Duodenal mucosa (tissue), 2 donors: ENCODE data around the gene IGDCC3.
"Not testable (repeated sequence)": the region's sequence is repeated elsewhere in the genome, so short reads cannot be mapped to it uniquely, and the experiment has no call there.

ENCODE experiments used
- H3K27ac ChIP-seq: one replicate; pipeline ENCODE4 v1.7.0; 2013; ENCODE audit warnings: low read depth, low read length
- H3K27me3 ChIP-seq, 2 donors: one replicate each; pipeline ENCODE4 v1.7.0; 2013; ENCODE audit warnings: low read length in 2 of 2, control low read depth in 1 of 2; ENCODE audit not compliant: insufficient read depth in 2 of 2, control insufficient read depth in 1 of 2
- H3K36me3 ChIP-seq, 2 donors: one replicate each; pipeline ENCODE4 v1.7.0; 2013; ENCODE audit warnings: low read length in 2 of 2, control low read depth in 1 of 2; ENCODE audit not compliant: insufficient read depth in 2 of 2, control insufficient read depth in 1 of 2
- H3K4me1 ChIP-seq, 2 donors: one replicate each; pipeline ENCODE4 v1.7.0; 2013; ENCODE audit warnings: low read length in 2 of 2, control low read depth in 1 of 2; ENCODE audit not compliant: insufficient read depth in 2 of 2, control insufficient read depth in 1 of 2
- H3K4me3 ChIP-seq, 2 donors: one replicate each; pipeline ENCODE4 v1.7.0; 2013; ENCODE audit warnings: low read length in 2 of 2, low read depth in 1 of 2
- H3K9ac ChIP-seq, 2 donors: one replicate each; pipeline ENCODE4 v1.7.0; 2013; ENCODE audit warnings: low read length in 2 of 2, low read depth in 1 of 2
- H3K9me3 ChIP-seq, 2 donors: one replicate each; pipeline ENCODE4 v1.7.0; 2013; ENCODE audit warnings: low read length in 2 of 2, control low read depth in 1 of 2; ENCODE audit not compliant: control insufficient read depth in 1 of 2

IGDCC3 gene

DNA sequence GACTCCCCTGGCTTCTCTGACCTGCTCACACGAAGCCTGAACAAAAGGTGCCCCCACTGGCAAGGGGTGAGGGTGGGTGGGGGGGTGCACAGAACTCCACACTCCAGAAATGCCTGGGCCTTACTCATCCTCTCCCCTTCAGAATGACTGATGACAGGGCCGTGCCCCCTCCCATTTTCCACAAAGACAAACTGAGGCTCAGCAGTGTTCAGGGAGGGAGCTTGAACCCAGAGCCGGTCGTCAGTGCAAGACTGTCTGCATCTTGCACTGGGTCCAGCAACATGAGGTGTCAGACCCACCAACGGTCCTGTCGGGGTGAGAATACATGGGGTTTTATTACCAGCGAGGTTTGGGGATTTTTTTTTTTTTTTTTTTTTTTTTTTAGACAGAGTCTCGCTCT, 15.3 kb downstream of the IGDCC3 start:
- H3K4me3 ChIP-seq: no peak overlapping the region
- H3K9ac ChIP-seq: no peak overlapping the region
- H3K9me3 ChIP-seq: no peaks in the 10 kb centered on the region
- no peaks in the 10 kb centered on the region for H3K36me3 ChIP-seq
- no peaks in the 10 kb centered on the region for H3K4me1 ChIP-seq
- H3K27me3 ChIP-seq: peaks cover under 1 to 4% of the 10 kb centered on the region in 2 donors
- H3K27ac ChIP-seq: no peak overlapping the region

- H3K4me3 ChIP-seq: no peak overlapping the region
- no peaks in the 10 kb centered on the region for H3K9me3 ChIP-seq
- no peaks in the 10 kb centered on the region for H3K4me1 ChIP-seq
- no peaks in the 10 kb centered on the region for H3K36me3 ChIP-seq
- H3K27ac ChIP-seq: no peak overlapping the region
- peaks cover 6 to 9% of the 10 kb centered on the region in 2 donors for H3K27me3 ChIP-seq
- no peak overlapping the region for H3K9ac ChIP-seq
These were observed 15.9 kb downstream of the IGDCC3 start for GRCh38 chr15:65361708-65362459.

DNA sequence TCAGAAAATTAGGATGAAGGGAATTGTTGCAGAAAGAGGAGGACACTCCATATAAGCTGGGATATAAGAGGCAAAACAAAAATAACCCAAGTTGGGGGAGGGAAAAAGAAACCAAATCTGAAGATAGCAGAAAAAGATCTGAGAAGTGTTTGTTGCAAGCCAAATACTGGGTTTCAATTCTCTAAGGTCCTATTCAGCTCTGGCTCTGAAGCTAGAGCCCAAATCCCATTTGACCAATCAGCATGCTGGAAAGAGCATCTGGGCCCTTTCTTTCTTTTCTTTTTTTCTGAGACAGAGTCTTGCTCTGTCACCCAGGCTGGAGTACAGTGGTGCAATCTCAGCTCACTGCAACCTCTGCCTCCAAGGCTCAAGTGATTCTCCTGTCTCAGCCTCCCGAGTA, 17.3 kb downstream of the IGDCC3 start:
- Histone ChIP-seq H3K27ac (no peak overlapping the region), H3K36me3 (no peaks in the 10 kb centered on the region), H3K4me1 (peaks cover 6 to 7% of the 10 kb centered on the region in 2 donors), H3K9me3 (no peaks in the 10 kb centered on the region), H3K9ac (no peak overlapping the region), H3K4me3 (no peak overlapping the region), H3K27me3 (peaks cover 15 to 18% of the 10 kb centered on the region in 2 donors)

- Histone ChIP-seq H3K27ac (no peak overlapping the region), H3K4me1 (peaks cover 6 to 7% of the 10 kb centered on the region in 2 donors), H3K4me3 (peak overlapping the region; percentile 58 to 60), H3K9me3 (no peaks in the 10 kb centered on the region), H3K36me3 (no peaks in the 10 kb centered on the region), H3K27me3 (peaks cover 27 to 30% of the 10 kb centered on the region in 2 donors), H3K9ac (no peak overlapping the region)
These were observed 21.8 kb downstream of the IGDCC3 start for GRCh38 chr15:65355988-65356353.

DNA sequence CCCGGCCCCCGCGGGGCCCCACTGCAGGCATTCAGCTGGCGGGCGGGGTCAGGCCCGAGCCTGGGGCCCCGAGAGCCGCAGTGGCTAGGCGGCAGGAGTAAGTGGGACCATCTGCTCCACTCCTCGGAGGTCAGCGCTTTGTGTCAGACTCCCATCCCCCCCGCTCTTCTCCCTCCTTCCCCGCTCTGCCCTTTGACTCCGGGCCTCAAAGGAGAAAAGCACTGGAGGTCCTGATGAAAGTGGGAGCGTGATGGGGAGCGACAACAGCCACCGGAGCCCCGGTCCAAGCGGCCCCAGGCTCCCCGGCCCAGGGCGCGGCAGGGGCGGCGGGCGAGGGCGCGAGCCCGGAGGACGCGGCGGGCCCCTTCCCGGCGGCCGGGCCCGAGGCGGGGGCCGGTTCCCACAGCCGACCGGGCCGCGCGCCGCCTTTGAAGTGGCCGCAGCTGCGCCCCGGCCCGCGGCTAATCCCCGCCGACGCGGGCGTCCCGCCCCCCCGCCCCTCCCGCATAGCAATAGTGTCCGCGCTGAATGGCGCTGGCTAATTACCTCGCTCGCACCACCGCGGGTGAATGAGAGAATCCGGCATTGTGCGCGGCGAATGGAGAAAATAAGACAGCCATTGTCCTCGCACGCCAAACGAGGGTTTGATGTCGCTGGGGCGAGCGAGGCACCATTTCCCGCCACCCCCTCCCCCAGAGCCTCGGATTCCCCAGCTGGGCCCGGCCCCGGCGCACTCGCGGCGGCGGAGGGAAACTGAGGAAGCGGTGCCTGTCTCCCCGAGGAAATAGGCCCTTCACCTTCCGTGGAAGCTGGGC, 22.4 kb downstream of the IGDCC3 start:
- Histone ChIP-seq H3K9me3 (no peaks in the 10 kb centered on the region), H3K36me3 (no peaks in the 10 kb centered on the region), H3K9ac (no peak overlapping the region), H3K4me1 (peaks cover 6 to 7% of the 10 kb centered on the region in 2 donors), H3K27ac (no peak overlapping the region), H3K4me3 (peak overlapping the region; percentile 58 to 60), H3K27me3 (peaks cover 27 to 30% of the 10 kb centered on the region in 2 donors)

DNA sequence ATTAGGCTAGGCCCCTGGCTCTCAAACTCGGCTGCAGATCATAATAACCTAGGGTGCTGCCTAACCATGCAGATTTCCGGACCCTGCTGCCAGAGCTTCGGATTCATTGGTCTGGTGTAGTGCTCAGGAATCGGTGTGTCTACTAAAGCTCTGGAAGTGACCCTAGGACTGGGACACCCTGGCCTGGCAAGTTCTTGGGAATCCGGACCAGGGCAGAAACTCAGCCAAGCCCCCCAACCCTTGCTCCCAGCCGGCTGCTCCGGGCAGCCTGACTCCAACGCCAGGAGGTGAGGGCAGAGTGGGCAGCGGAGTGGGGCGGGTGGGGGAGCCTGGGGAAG, 23.0 kb downstream of the IGDCC3 start:
- Histone ChIP-seq H3K4me3 (no peak overlapping the region), H3K27ac (no peak overlapping the region), H3K4me1 (peaks cover 6 to 7% of the 10 kb centered on the region in 2 donors), H3K27me3 (peaks cover 27 to 30% of the 10 kb centered on the region in 2 donors), H3K36me3 (no peaks in the 10 kb centered on the region), H3K9me3 (no peaks in the 10 kb centered on the region), H3K9ac (no peak overlapping the region)

- peaks cover 21% of the 10 kb centered on the region in 2 donors for H3K27me3 ChIP-seq
- not testable (repeated sequence) for H3K4me3 ChIP-seq, H3K27ac ChIP-seq, H3K9me3 ChIP-seq, H3K9ac ChIP-seq, H3K4me1 ChIP-seq, H3K36me3 ChIP-seq
These were observed 25.8 kb downstream of the IGDCC3 start for GRCh38 chr15:65351972-65352371.

- H3K9me3 ChIP-seq: no peaks in the 10 kb centered on the region
- H3K36me3 ChIP-seq: no peaks in the 10 kb centered on the region
- H3K4me3 ChIP-seq: no peak overlapping the region
- no peak overlapping the region for H3K9ac ChIP-seq
- peaks cover 2 to 7% of the 10 kb centered on the region in 2 donors for H3K27me3 ChIP-seq
- H3K4me1 ChIP-seq: no peaks in the 10 kb centered on the region
- H3K27ac ChIP-seq: no peak overlapping the region
These were observed 28.5 kb downstream of the IGDCC3 start for GRCh38 chr15:65349338-65349737.

DNA sequence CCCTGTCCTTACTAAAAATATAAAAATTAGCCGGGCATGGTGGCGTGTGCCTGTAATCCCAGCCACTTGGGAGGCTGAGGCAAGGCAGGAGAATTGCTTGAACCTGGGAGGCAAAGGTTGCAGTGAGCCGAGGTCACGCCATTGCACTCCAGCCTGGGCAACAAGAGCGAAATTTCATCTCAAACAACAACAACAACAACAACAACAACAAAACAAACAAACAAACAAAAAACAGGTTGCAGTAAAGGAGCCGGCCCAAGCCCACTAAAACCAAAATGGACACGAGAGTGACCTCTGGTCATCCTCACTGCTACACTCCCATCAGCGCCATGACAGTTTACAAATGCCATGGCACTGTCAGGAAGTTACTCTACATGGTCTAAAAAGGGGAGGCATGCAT, 30.0 kb downstream of the IGDCC3 start:
- not testable (repeated sequence) for H3K36me3 ChIP-seq, H3K27ac ChIP-seq, H3K4me3 ChIP-seq, H3K9me3 ChIP-seq, H3K4me1 ChIP-seq, H3K9ac ChIP-seq, H3K27me3 ChIP-seq

- no peak overlapping the region for H3K4me3 ChIP-seq
- H3K27ac ChIP-seq: no peak overlapping the region
- no peaks in the 10 kb centered on the region for H3K4me1 ChIP-seq
- no peaks in the 10 kb centered on the region for H3K27me3 ChIP-seq
- no peaks in the 10 kb centered on the region for H3K36me3 ChIP-seq
- H3K9ac ChIP-seq: no peak overlapping the region
- H3K9me3 ChIP-seq: no peaks in the 10 kb centered on the region
These were observed 30.8 kb downstream of the IGDCC3 start for GRCh38 chr15:65346856-65347598.
